ENCODE data around the gene PEX16. TPM values are rescaled to one million over a fixed set of nuclear protein-coding genes. Genes with fewer than 3 reads are reported as not detected.

Gene PEX16
- total and polyA plus RNA-seq, 2 of the 13 experiments (the other 11 are each of a cell fraction or from before 2014, with no cell fraction given): 12.5 to 21.8 TPM

- TF ChIP-seq ZNF24 (IDR thresholded peaks at IDR 0.05): no peak
- TF ChIP-seq ZSCAN12 (CRISPR knock-in tag; IDR thresholded peaks at IDR 0.05): no peak
- TF ChIP-seq FOXA3 (CRISPR knock-in tag; IDR thresholded peaks at IDR 0.05): no peak
- TF ChIP-seq PRDM4 (CRISPR knock-in tag; IDR thresholded peaks at IDR 0.05; ENCODE audit: borderline replicate concordance): no peak
- TF ChIP-seq ISL2 (CRISPR knock-in tag; IDR thresholded peaks at IDR 0.05): no peak
- peak; percentile 30; the same call in 1 of the 2 replicates for TF ChIP-seq BCL6 (CRISPR knock-in tag; IDR thresholded peaks at IDR 0.05)
- TF ChIP-seq ZNF646 (CRISPR knock-in tag; IDR thresholded peaks at IDR 0.05): no peak
- TF ChIP-seq ZNF883 (CRISPR knock-in tag; IDR thresholded peaks at IDR 0.05; ENCODE audit: not compliant biosample characterization): peak; percentile 49
- peak; percentile 64 for TF ChIP-seq PATZ1 (CRISPR knock-in tag; IDR thresholded peaks at IDR 0.05)
- TF ChIP-seq SUZ12 (IDR thresholded peaks at IDR 0.05; ENCODE audit: low read depth, low read length): no peak
- peak; percentile 42; the same call in 1 of the 2 replicates for TF ChIP-seq ZNF776 (CRISPR knock-in tag; IDR thresholded peaks at IDR 0.05)
- no peak for TF ChIP-seq ZNF513 (CRISPR knock-in tag; conservative IDR thresholded peaks at IDR 0.05)
- TF ChIP-seq ZNF629 (CRISPR knock-in tag; conservative IDR thresholded peaks at IDR 0.05): no peak
- TF ChIP-seq REXO4 (CRISPR knock-in tag; IDR thresholded peaks at IDR 0.05; ENCODE audit: borderline replicate concordance): no peak
- TF ChIP-seq ZNF34 (CRISPR knock-in tag; IDR thresholded peaks at IDR 0.05; ENCODE audit: borderline replicate concordance): no peak
- 0 out of 2 replicates have a peak, but pooled peaks have one; percentile 45 for TF ChIP-seq SMAD9 (CRISPR knock-in tag; IDR thresholded peaks at IDR 0.05)
- TF ChIP-seq SNAPC5 (CRISPR knock-in tag; IDR thresholded peaks at IDR 0.05; ENCODE audit: borderline replicate concordance): no peak
Measured at GRCh38 chr11:45885274-45885920, 32.3 kb downstream of the PEX16 start, which contains the start of gene MAPK8IP1 (continued).
